Lung (tissue), 12 donors: Measurements from ENCODE around the gene EYA4. TPM values are rescaled to one million over a fixed set of nuclear protein-coding genes. Genes with fewer than 3 reads are reported as not detected.

ENCODE experiments used
- ATAC-seq: fragments of 200-7000 bp; cut with Tn5 transposase; one replicate; pipeline ENCODE4 v1.9.1; 2020; ENCODE audit warnings: moderate number of reproducible peaks; ENCODE audit not compliant: insufficient read depth, low FRiP score
- DNase-seq, 3 donors: peaks; one replicate each; pipeline ENCODE4 v3.0.0-alpha.2; 2013 to 2017
- H3K27ac ChIP-seq, 2 donors: one replicate each; pipeline ENCODE4 v1.5.1; 2013; ENCODE audit warnings: mild to moderate bottlenecking in 2 of 2, moderate library complexity in 2 of 2, control low read depth in 1 of 2, inconsistent platforms in 1 of 2, low read depth in 1 of 2, low read length in 1 of 2
- H3K27me3 ChIP-seq, 3 donors: one replicate each; pipeline ENCODE4 v1.5.1; 2013; ENCODE audit warnings: low read length in 2 of 3; ENCODE audit not compliant: control insufficient read depth in 3 of 3, insufficient read depth in 3 of 3
- H3K36me3 ChIP-seq, 4 donors: one replicate each; pipeline ENCODE4 v1.5.1; 2013; ENCODE audit warnings: low read length in 4 of 4, mild to moderate bottlenecking in 1 of 4, moderate library complexity in 1 of 4; ENCODE audit not compliant: control insufficient read depth in 4 of 4, insufficient read depth in 4 of 4
- H3K4me1 ChIP-seq, 5 donors: one replicate each; pipeline ENCODE4 v1.5.1; 2013; ENCODE audit warnings: low read length in 5 of 5, mild to moderate bottlenecking in 2 of 5, moderate library complexity in 1 of 5; ENCODE audit not compliant: control insufficient read depth in 5 of 5, insufficient read depth in 5 of 5
- H3K4me3 ChIP-seq: one replicate; pipeline ENCODE4 v1.5.1; 2013; ENCODE audit warnings: mild to moderate bottlenecking, control low read depth, moderate library complexity
- H3K9ac ChIP-seq, 2 donors: one replicate each; pipeline ENCODE4 v1.5.1; 2013; ENCODE audit warnings: low read length in 2 of 2, control low read depth in 1 of 2; ENCODE audit not compliant: insufficient read depth in 1 of 2
- H3K9me3 ChIP-seq, 4 donors: one replicate each; pipeline ENCODE4 v1.5.1; 2013; ENCODE audit warnings: low read length in 3 of 4, mild to moderate bottlenecking in 1 of 4, moderate library complexity in 1 of 4; ENCODE audit not compliant: control insufficient read depth in 4 of 4, insufficient read depth in 3 of 4
- CTCF ChIP-seq: IDR thresholded peaks from 2 replicates; pipeline ENCODE4 v1.5.1; 2012; ENCODE audit warnings: mild to moderate bottlenecking; ENCODE audit errors: control extremely low read depth, extremely low read depth
- WGBS, 2 donors: extraction: QIAGEN DNeasy Blood & Tissue Kit; methylation state at CpG; one replicate each; pipeline ENCODE4 v1.1.7; 2013; 5-methylcytosine and 5-hydroxymethylcytosine counted together
- polyA plus RNA-seq, 2 donors: library from polyadenylated mRNA; stranded (reverse); fragments of 200-250 nt; gene quantifications; one replicate each; pipeline ENCODE4 v1.2.1, GENCODE V29; 2013
- total RNA-seq, 2 donors: library from RNA; depleted of rRNA in 1 of 2; stranded (reverse); fragments of >200 nt in 1 of 2; gene quantifications; one replicate each; pipeline ENCODE4 v1.2.1, GENCODE V29; 2014 to 2021
- donor health status: control.
- donor health status: control.
- donor health status: Bipolar disorder and iron deficiency.
- donor health status: healthy.
- donor health status: DM: yes; HTN: yes; CAD: no.

The EYA4 gene
- total and polyA plus RNA-seq, 4 donors = 0.49 to 7.4 (median 2.2) TPM

- ATAC-seq = no peak
- H3K27ac ChIP-seq = no peak overlapping the region
- no peaks in the 10 kb centered on the region for H3K27me3 ChIP-seq
- H3K36me3 ChIP-seq = no peaks in the 10 kb centered on the region
- no peak overlapping the region for H3K4me3 ChIP-seq
- peaks cover 0 to 13% (median 2%) of the 10 kb centered on the region in 5 donors for H3K4me1 ChIP-seq
- H3K9me3 ChIP-seq = no peaks in the 10 kb centered on the region
- TF ChIP-seq CTCF = no peak
- no peak overlapping the region for H3K9ac ChIP-seq
- WGBS, 2 donors = 82% methylated on average over 5 of the region's 5 CpGs
- DNase-seq = no peak
Observed at GRCh38 chr6:133289733-133290306, 48.7 kb downstream of the EYA4 start.

GRCh38 chr6:133290930-133291329, 49.8 kb downstream of the EYA4 start:
- 44 to 73% methylated on average over 1 of the region's 1 CpG for WGBS, 2 donors
- Histone ChIP-seq H3K9ac (no peak overlapping the region), H3K4me3 (no peak overlapping the region), H3K9me3 (no peaks in the 10 kb centered on the region), H3K4me1 (peaks cover 0 to 13% (median 0%) of the 10 kb centered on the region in 5 donors), H3K27ac (no peak overlapping the region), H3K27me3 (no peaks in the 10 kb centered on the region), H3K36me3 (no peaks in the 10 kb centered on the region)
- TF ChIP-seq CTCF = no peak
- ATAC-seq (no peak), DNase-seq (no peak)

GRCh38 chr6:133291671-133292070, 50.5 kb downstream of the EYA4 start:
- no peaks in the 10 kb centered on the region for H3K36me3 ChIP-seq
- no peak overlapping the region for H3K4me3 ChIP-seq
- no peak overlapping the region for H3K27ac ChIP-seq
- peaks cover 0 to 13% (median 0%) of the 10 kb centered on the region in 5 donors for H3K4me1 ChIP-seq
- H3K9me3 ChIP-seq = no peaks in the 10 kb centered on the region
- H3K27me3 ChIP-seq = no peaks in the 10 kb centered on the region
- 73 to 81% methylated on average over 1 of the region's 1 CpG for WGBS, 2 donors
- DNase-seq (peak in 2 of 3 donors; percentile 19 to 26), ATAC-seq (no peak)
- TF ChIP-seq CTCF = no peak
- no peak overlapping the region for H3K9ac ChIP-seq

GRCh38 chr6:133297657-133298056, 56.5 kb downstream of the EYA4 start:
- Histone ChIP-seq H3K4me1 (peaks cover 0 to 9% (median 2%) of the 10 kb centered on the region in 5 donors), H3K36me3 (no peaks in the 10 kb centered on the region), H3K4me3 (no peak overlapping the region), H3K9ac (no peak overlapping the region), H3K27me3 (no peaks in the 10 kb centered on the region), H3K9me3 (no peaks in the 10 kb centered on the region), H3K27ac (no peak overlapping the region)
- 69 to 90% methylated on average over 2 of the region's 2 CpGs for WGBS, 2 donors
- no peak for ATAC-seq
- no peak for DNase-seq
- TF ChIP-seq CTCF = no peak
